SU-DHL-6 (cell line): ENCODE data around the gene ADK.

ENCODE experiments used
- EZH2phosphoT487 ChIP-seq: fragments of 200-600 bp; sonication (generic), shearing (Covaris generic); conservative IDR thresholded peaks from 2 replicates; pipeline ENCODE4 v1.6.1; 2018; ENCODE audit warnings: mild to moderate bottlenecking, antibody characterized with exemption, low read length, moderate library complexity, mixed read lengths
- TF ChIP-seq, protein P1 (sequence below): fragments of 200-600 bp; sonication (generic); IDR thresholded peaks from one replicate; pipeline ENCODE4 v1.5.1; 2017; ENCODE audit warnings: antibody characterized with exemption, mild to moderate bottlenecking, low read length, moderate library complexity; ENCODE audit not compliant: insufficient read depth, poor library complexity, severe bottlenecking

DNA sequence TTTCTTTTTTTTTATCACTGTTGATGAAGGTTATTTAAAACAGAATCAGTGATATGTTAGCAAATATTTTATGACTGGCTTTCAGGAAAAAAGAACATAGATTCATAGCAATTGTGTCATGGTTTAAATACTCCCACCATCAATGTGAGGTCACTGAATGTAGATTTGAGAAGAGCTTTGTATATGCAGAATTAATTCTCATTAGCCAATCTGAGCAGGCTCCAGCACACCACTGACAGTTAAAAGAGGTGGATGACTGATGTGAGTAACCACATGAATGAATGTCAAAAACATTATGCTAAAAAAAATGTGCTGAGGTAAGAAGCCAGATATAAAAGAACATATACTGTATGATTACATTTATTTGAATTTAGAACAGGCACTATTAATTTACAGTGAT is 500.5 kb downstream of the ADK start:
- TF ChIP-seq, protein P1, sequence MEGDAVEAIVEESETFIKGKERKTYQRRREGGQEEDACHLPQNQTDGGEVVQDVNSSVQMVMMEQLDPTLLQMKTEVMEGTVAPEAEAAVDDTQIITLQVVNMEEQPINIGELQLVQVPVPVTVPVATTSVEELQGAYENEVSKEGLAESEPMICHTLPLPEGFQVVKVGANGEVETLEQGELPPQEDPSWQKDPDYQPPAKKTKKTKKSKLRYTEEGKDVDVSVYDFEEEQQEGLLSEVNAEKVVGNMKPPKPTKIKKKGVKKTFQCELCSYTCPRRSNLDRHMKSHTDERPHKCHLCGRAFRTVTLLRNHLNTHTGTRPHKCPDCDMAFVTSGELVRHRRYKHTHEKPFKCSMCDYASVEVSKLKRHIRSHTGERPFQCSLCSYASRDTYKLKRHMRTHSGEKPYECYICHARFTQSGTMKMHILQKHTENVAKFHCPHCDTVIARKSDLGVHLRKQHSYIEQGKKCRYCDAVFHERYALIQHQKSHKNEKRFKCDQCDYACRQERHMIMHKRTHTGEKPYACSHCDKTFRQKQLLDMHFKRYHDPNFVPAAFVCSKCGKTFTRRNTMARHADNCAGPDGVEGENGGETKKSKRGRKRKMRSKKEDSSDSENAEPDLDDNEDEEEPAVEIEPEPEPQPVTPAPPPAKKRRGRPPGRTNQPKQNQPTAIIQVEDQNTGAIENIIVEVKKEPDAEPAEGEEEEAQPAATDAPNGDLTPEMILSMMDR: no peak
- no peak for TF ChIP-seq EZH2phosphoT487
